Activated B cell treated with CpG ODN at 0.5 μM for 24 hours (primary cell): Measurements from ENCODE around the gene UBE2V1. TPM values are rescaled to one million over a fixed set of nuclear protein-coding genes. Genes with fewer than 3 reads are reported as not detected.

Source experiments
- ATAC-seq: fragments of 200-7000 bp; cut with Tn5 transposase; one replicate; pipeline ENCODE4 v1.10.0; 2021; ENCODE audit warnings: low read depth, mild to moderate bottlenecking, moderate library complexity
- CTCF ChIA-PET: fragments of 350-600 bp; sonication (Branson Sonifier 250); formaldehyde crosslinking; loops from one replicate; lab custom pipeline; 2021; ENCODE audit warnings: antibody characterized with exemption; lab: Charles Lee
- POLR2A ChIA-PET: fragments of 350-600 bp; sonication (Branson Sonifier 250); formaldehyde crosslinking; loops from one replicate; lab custom pipeline; 2021; ENCODE audit warnings: antibody characterized with exemption; lab: Charles Lee
- DNase-seq: peaks from one replicate; pipeline ENCODE4 v3.0.0; 2022
- H3K27ac Mint-ChIP-seq: one replicate; pipeline ENCODE4 v1.8.0; 2020; ENCODE audit warnings: mixed read lengths
- H3K27me3 Mint-ChIP-seq: one replicate; pipeline ENCODE4 v1.8.0; 2021; ENCODE audit warnings: mixed read lengths
- H3K36me3 Mint-ChIP-seq: one replicate; pipeline ENCODE4 v1.8.0; 2021; ENCODE audit warnings: low read depth, mixed read lengths
- H3K4me1 Mint-ChIP-seq: one replicate; pipeline ENCODE4 v1.8.0; 2021; ENCODE audit warnings: mixed read lengths
- H3K4me3 Mint-ChIP-seq: one replicate; pipeline ENCODE4 v1.8.0; 2020; ENCODE audit warnings: mild to moderate bottlenecking, mixed read lengths
- H3K9me3 Mint-ChIP-seq: one replicate; pipeline ENCODE4 v1.8.0; 2020; ENCODE audit warnings: mixed read lengths
- intact Hi-C: fragments of 100-400 bp; cut with micrococcal nuclease; formaldehyde crosslinking; loops from one replicate; pipeline ENCODE4 v1.15.1; 2024
- total RNA-seq: library from RNA; stranded (reverse); gene quantifications from 2 replicates; pipeline ENCODE4 v1.2.3, GENCODE V29; 2022
- TF ChIP-seq, protein P1 (sequence below): fragments of 200-600 bp; IDR thresholded peaks from one replicate; pipeline ENCODE4 v1.8.0; 2022; ENCODE audit warnings: antibody characterized with exemption, mild to moderate bottlenecking

The UBE2V1 gene
- total RNA-seq, 1 donor from 2014 or later = 166 TPM

- DNase-seq (no peak), ATAC-seq (no peak)
- TF ChIP-seq, protein P1, sequence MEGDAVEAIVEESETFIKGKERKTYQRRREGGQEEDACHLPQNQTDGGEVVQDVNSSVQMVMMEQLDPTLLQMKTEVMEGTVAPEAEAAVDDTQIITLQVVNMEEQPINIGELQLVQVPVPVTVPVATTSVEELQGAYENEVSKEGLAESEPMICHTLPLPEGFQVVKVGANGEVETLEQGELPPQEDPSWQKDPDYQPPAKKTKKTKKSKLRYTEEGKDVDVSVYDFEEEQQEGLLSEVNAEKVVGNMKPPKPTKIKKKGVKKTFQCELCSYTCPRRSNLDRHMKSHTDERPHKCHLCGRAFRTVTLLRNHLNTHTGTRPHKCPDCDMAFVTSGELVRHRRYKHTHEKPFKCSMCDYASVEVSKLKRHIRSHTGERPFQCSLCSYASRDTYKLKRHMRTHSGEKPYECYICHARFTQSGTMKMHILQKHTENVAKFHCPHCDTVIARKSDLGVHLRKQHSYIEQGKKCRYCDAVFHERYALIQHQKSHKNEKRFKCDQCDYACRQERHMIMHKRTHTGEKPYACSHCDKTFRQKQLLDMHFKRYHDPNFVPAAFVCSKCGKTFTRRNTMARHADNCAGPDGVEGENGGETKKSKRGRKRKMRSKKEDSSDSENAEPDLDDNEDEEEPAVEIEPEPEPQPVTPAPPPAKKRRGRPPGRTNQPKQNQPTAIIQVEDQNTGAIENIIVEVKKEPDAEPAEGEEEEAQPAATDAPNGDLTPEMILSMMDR = no peak
- intact Hi-C loops = loop anchor here (1.0 kb wide), 1 partner anchor 14 kb away; no protein-coding TSS in a partner anchor
- Mint-ChIP-seq H3K4me1 (no peaks in the 10 kb centered on the region), H3K36me3 (peaks cover 79% of the 10 kb centered on the region), H3K27ac (no peak overlapping the region), H3K4me3 (no peak overlapping the region), H3K9me3 (no peaks in the 10 kb centered on the region), H3K27me3 (no peaks in the 10 kb centered on the region)
- ChIA-PET POLR2A (no interaction called here), CTCF (no interaction called here)
Observed at GRCh38 chr20:50130356-50130723, 17.4 kb upstream of the UBE2V1 start.

GRCh38 chr20:50129662-50130355 is 16.9 kb upstream of the UBE2V1 start:
- H3K9me3 Mint-ChIP-seq = no peaks in the 10 kb centered on the region
- intact Hi-C loops = loop anchor here (1.0 kb wide), 1 partner anchor 14 kb away; no protein-coding TSS in a partner anchor
- H3K27me3 Mint-ChIP-seq = no peaks in the 10 kb centered on the region
- no peak overlapping the region for H3K4me3 Mint-ChIP-seq
- TF ChIP-seq, protein P1 = no peak
- DNase-seq = no peak
- CTCF ChIA-PET = no interaction called here
- H3K27ac Mint-ChIP-seq = no peak overlapping the region
- peaks cover 84% of the 10 kb centered on the region for H3K36me3 Mint-ChIP-seq
- no peak for ATAC-seq
- H3K4me1 Mint-ChIP-seq = no peaks in the 10 kb centered on the region
- POLR2A ChIA-PET = no interaction called here

DNA sequence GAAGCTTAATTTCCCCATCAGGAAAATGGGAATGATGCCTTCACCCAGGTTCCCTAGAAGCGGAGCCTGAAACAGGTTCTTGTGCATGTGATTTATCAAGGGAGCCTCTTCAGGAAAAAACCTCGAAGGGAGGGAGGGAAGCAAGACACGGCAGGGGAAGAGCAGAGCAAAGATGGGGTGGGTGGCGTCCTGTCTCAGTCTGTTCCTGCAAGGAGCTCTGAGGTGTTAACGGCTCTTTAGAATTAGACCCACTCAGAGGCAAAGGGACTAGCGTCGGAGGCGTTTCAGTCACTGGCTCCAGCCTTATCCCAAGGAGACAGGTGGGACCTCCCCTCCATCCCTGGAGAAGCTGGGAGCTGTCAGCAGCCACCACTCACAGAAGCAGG is 15.6 kb upstream of the UBE2V1 start:
- no peak for ATAC-seq
- ChIA-PET POLR2A (no interaction called here), CTCF (no interaction called here)
- Mint-ChIP-seq H3K9me3 (no peaks in the 10 kb centered on the region), H3K4me3 (no peak overlapping the region), H3K27me3 (no peaks in the 10 kb centered on the region), H3K36me3 (peaks cover 90% of the 10 kb centered on the region), H3K4me1 (no peaks in the 10 kb centered on the region), H3K27ac (no peak overlapping the region)
- intact Hi-C loops = no loop called here
- TF ChIP-seq, protein P1 = no peak
- DNase-seq = no peak

DNA sequence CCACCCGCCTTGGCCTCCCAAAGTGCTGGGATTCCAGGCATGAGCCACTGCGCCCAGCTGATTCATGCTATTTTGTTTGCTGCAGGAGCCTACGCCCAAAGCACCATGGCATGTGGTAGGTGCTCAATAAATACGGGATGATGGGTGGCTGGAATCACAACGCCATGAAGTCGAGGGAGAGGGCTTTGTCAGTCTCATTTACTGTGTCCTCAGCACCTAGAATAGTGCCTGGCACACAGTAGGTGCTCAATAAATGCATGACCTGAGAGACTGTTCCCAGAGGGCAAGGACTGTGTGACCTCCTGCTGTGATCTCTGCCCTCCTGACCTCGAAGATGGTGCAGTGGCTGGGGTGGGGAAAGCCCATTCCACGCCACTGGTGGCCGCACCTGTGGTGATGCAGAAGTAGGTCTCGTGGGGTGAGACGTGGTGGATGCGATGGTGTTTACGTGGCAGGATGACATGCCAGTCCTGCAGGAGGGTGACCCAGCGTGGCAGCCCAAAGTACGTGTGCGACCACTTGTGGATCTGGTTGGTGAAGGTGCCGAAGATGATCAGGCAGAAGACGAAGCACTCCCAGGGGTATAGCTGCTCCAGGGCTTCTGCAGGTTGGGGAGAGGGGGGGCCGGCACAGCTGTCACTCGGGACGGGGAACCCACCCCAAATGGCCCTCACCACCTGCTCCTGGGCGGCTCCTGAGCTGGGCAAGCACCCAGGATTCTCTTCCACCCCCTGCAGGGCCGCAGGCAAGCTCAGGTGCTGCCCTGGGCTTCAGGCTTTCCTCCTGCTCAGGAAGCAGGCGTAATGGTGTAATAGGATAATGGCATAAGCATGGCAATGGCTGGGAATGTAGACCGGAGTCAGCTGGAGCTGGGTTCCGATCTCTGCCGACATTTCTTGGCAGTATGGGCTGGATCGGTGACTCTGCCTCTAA is 14.9 kb upstream of the UBE2V1 start:
- no peak for DNase-seq
- H3K27ac Mint-ChIP-seq = no peak overlapping the region
- intact Hi-C loops = no loop called here
- H3K9me3 Mint-ChIP-seq = no peaks in the 10 kb centered on the region
- no peak overlapping the region for H3K4me3 Mint-ChIP-seq
- H3K36me3 Mint-ChIP-seq = peaks cover 89% of the 10 kb centered on the region
- TF ChIP-seq, protein P1 = no peak
- ATAC-seq = no peak
- H3K4me1 Mint-ChIP-seq = no peaks in the 10 kb centered on the region
- ChIA-PET POLR2A (no interaction called here), CTCF (interaction anchor here (1.7 kb wide), 1 partner anchor 149 kb away, joined by 4 read pairs; no protein-coding TSS in a partner anchor)
- no peaks in the 10 kb centered on the region for H3K27me3 Mint-ChIP-seq

DNA sequence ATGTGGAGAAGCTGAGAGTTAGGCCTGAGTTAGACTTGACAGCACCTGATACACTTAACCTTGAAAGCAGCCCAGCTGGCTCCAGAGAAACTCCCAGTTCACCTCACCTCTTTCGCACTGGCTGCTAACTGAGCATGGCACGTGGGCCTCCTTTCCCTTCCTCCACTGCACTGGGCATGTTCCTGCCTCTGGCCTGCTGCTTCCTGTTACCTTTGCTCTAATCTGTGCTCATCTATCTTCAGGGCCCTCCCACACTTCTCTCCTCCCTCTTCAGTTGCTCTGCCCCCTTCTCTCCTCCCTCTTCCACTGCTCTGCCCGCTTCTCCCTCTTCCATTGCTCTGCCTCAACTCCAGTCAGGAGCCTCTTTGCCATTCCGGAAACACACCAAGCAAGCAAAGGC is 13.7 kb upstream of the UBE2V1 start:
- ATAC-seq = no peak
- peaks cover 80% of the 10 kb centered on the region for H3K36me3 Mint-ChIP-seq

More for the DNA sequence above, 13.7 kb upstream of the UBE2V1 start:
- H3K4me1 Mint-ChIP-seq = no peaks in the 10 kb centered on the region
- intact Hi-C loops = no loop called here
- H3K9me3 Mint-ChIP-seq = no peaks in the 10 kb centered on the region
- no peak overlapping the region for H3K27ac Mint-ChIP-seq
- H3K4me3 Mint-ChIP-seq = no peak overlapping the region
- CTCF ChIA-PET = interaction anchor here (1.7 kb wide), 1 partner anchor 148 kb away, joined by 4 read pairs; no protein-coding TSS in a partner anchor
- no peaks in the 10 kb centered on the region for H3K27me3 Mint-ChIP-seq
- no peak for DNase-seq
- TF ChIP-seq, protein P1 = no peak
- POLR2A ChIA-PET = no interaction called here
